C4-2B (cell line): ENCODE results near the gene USP37.

Experiments used
- CTCF ChIP-seq: fragments of 450-650 bp; conservative IDR thresholded peaks from 2 replicates; pipeline ENCODE4 v1.5.1; 2017; ENCODE audit warnings: mild to moderate bottlenecking
- ZFX ChIP-seq: fragments of 450-650 bp; IDR thresholded peaks from 2 replicates; pipeline ENCODE4 v1.6.1; 2017

GRCh38 chr2:218446547-218446946 lies 121.6 kb downstream of the USP37 start:
- no peak for TF ChIP-seq CTCF
- no peak for TF ChIP-seq ZFX
